ENCODE measurements around the gene TMEM17. TPM values are rescaled to one million over a fixed set of nuclear protein-coding genes. Genes with fewer than 3 reads are reported as not detected.

Gene TMEM17
- total and polyA plus RNA-seq, 2 donors (not counting 1 experiment from before 2014, with no cell fraction given): 2.5 to 4.9 TPM

DNA sequence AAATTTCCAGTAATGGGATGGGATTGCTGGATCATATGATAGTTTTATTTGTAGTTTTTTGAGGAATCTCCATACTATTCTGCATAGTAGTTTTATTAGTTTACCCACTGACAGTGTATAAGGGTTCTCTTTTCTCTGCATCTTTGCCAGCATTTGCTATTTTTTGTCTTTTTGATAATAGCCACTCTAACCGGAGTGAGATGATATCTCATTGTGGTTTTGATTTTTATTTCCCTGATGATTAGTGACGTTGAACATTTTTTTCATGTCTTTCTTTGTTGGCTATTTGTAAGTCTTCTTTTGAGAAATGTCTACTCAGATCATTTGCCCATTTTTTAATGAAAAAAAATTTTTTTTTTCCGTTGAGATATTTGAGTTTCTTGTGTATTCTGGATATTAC, 26.1 kb downstream of the TMEM17 start:
- no peak overlapping the region for H2AFZ ChIP-seq (ENCODE audit: low read length)
- H3K9ac ChIP-seq (ENCODE audit: insufficient read depth, low read length): no peak overlapping the region
- no peak overlapping the region for H3K27ac ChIP-seq (ENCODE audit: insufficient read depth, low read length)
- no peaks in the 10 kb centered on the region for H3K79me2 ChIP-seq (ENCODE audit: control insufficient read depth, insufficient read depth, low read length)
- no peaks in the 10 kb centered on the region for H3K4me1 ChIP-seq (ENCODE audit: control insufficient read depth, extremely low read depth, insufficient read depth, low read length)
- TF ChIP-seq, protein P1, sequence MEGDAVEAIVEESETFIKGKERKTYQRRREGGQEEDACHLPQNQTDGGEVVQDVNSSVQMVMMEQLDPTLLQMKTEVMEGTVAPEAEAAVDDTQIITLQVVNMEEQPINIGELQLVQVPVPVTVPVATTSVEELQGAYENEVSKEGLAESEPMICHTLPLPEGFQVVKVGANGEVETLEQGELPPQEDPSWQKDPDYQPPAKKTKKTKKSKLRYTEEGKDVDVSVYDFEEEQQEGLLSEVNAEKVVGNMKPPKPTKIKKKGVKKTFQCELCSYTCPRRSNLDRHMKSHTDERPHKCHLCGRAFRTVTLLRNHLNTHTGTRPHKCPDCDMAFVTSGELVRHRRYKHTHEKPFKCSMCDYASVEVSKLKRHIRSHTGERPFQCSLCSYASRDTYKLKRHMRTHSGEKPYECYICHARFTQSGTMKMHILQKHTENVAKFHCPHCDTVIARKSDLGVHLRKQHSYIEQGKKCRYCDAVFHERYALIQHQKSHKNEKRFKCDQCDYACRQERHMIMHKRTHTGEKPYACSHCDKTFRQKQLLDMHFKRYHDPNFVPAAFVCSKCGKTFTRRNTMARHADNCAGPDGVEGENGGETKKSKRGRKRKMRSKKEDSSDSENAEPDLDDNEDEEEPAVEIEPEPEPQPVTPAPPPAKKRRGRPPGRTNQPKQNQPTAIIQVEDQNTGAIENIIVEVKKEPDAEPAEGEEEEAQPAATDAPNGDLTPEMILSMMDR (conservative IDR thresholded peaks at IDR 0.05 in 1 of 2, IDR thresholded peaks at IDR 0.05 in 1 of 2; ENCODE audit: low read depth in 1 of 2, low read length in 2 of 2): no peak
- no peak for TF ChIP-seq EZH2 (IDR thresholded peaks at IDR 0.05; ENCODE audit: low read length, missing control alignments)
- no peak overlapping the region for H3K4me2 ChIP-seq (ENCODE audit: extremely low read depth, insufficient read depth, low read length)
- no peak for DNase-seq (ENCODE audit: low read depth in 2 of 2)
- H3K4me3 ChIP-seq (replicated peaks in 1 of 4; ENCODE audit: control extremely low read depth in 1 of 4, insufficient read depth in 1 of 4, low read depth in 3 of 4, low read length in 4 of 4): no peak overlapping the region
- H3K36me3 ChIP-seq (ENCODE audit: control insufficient read depth, insufficient read depth, low read length): no peaks in the 10 kb centered on the region
- H3K27me3 ChIP-seq (ENCODE audit: control insufficient read depth, insufficient read depth, low read length): no peaks in the 10 kb centered on the region
- H3K9me3 ChIP-seq (ENCODE audit: control insufficient read depth, insufficient read depth, low read depth, low read length): no peaks in the 10 kb centered on the region
- no peaks in the 10 kb centered on the region for H4K20me1 ChIP-seq (ENCODE audit: control insufficient read depth, extremely low read depth, insufficient read depth, low read length)

DNA sequence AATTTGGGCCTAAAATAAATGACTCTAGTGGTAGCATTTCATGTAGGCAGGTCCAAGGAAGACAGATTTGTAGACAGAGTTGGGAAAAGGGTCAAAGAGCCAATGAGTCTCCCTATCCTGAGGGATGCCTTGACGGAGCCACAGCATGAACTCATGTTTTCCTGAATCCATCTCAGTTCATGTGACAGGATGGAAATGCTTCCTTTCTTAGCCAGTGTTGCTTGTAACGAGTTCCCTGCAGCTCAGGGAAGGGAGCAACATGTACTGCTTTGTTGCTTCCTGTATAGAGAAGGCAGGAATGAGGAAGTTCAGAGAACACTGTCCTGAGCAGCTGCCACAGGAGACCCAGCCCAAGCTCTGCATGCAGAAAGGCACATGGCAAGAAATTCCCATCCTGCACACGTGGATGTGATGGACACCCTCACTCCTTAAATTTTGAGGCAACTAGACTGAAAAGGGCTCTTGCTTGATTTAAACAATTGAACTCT, 27.9 kb downstream of the TMEM17 start:
- Histone ChIP-seq H3K4me1 (ENCODE audit: control insufficient read depth, extremely low read depth, insufficient read depth, low read length) (no peaks in the 10 kb centered on the region), H4K20me1 (ENCODE audit: control insufficient read depth, extremely low read depth, insufficient read depth, low read length) (no peaks in the 10 kb centered on the region), H3K4me3 (replicated peaks in 1 of 4; ENCODE audit: control extremely low read depth in 1 of 4, insufficient read depth in 1 of 4, low read depth in 3 of 4, low read length in 4 of 4) (no peak overlapping the region), H3K9ac (ENCODE audit: insufficient read depth, low read length) (no peak overlapping the region), H3K79me2 (ENCODE audit: control insufficient read depth, insufficient read depth, low read length) (no peaks in the 10 kb centered on the region), H3K36me3 (ENCODE audit: control insufficient read depth, insufficient read depth, low read length) (no peaks in the 10 kb centered on the region), H3K4me2 (ENCODE audit: extremely low read depth, insufficient read depth, low read length) (no peak overlapping the region), H3K27ac (ENCODE audit: insufficient read depth, low read length) (no peak overlapping the region), H3K27me3 (ENCODE audit: control insufficient read depth, insufficient read depth, low read length) (no peaks in the 10 kb centered on the region), H3K9me3 (ENCODE audit: control insufficient read depth, insufficient read depth, low read depth, low read length) (no peaks in the 10 kb centered on the region), H2AFZ (ENCODE audit: low read length) (peak overlapping the region; percentile 83)
- TF ChIP-seq, protein P1 (conservative IDR thresholded peaks at IDR 0.05 in 1 of 2, IDR thresholded peaks at IDR 0.05 in 1 of 2; ENCODE audit: low read depth in 1 of 2, low read length in 2 of 2): no peak
- no peak for TF ChIP-seq EZH2 (IDR thresholded peaks at IDR 0.05; ENCODE audit: low read length, missing control alignments)
- no peak for DNase-seq (ENCODE audit: low read depth in 2 of 2)

DNA sequence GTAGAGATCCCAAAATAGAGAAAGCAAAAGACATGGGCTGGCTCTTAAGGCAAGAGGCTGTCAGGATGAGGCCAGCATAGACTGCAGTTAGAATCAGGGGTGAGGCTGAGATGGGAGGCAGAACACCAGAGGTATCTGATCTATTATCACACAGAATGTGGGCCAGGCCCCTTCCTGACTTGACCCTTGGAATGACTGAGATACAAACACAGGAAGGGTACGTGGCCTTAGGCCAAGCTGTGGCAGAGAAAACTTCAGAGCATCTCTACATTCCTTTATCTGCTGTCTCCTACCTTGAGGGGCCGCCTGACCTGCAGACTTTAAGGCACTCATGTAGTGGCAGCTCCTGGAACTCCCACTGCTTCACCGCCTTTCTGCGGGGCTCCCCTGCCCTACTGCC, 28.4 kb downstream of the TMEM17 start:
- no peak overlapping the region for H2AFZ ChIP-seq (ENCODE audit: low read length)
- H3K4me1 ChIP-seq (ENCODE audit: control insufficient read depth, extremely low read depth, insufficient read depth, low read length): no peaks in the 10 kb centered on the region
- no peaks in the 10 kb centered on the region for H3K79me2 ChIP-seq (ENCODE audit: control insufficient read depth, insufficient read depth, low read length)
- no peak overlapping the region for H3K27ac ChIP-seq (ENCODE audit: insufficient read depth, low read length)
- H3K4me2 ChIP-seq (ENCODE audit: extremely low read depth, insufficient read depth, low read length): no peak overlapping the region
- H3K4me3 ChIP-seq (replicated peaks in 1 of 4; ENCODE audit: control extremely low read depth in 1 of 4, insufficient read depth in 1 of 4, low read depth in 3 of 4, low read length in 4 of 4): no peak overlapping the region
- H3K36me3 ChIP-seq (ENCODE audit: control insufficient read depth, insufficient read depth, low read length): no peaks in the 10 kb centered on the region
- DNase-seq (ENCODE audit: low read depth in 2 of 2): no peak
- H3K9ac ChIP-seq (ENCODE audit: insufficient read depth, low read length): no peak overlapping the region
- H4K20me1 ChIP-seq (ENCODE audit: control insufficient read depth, extremely low read depth, insufficient read depth, low read length): no peaks in the 10 kb centered on the region
- TF ChIP-seq, protein P1 (conservative IDR thresholded peaks at IDR 0.05 in 1 of 2, IDR thresholded peaks at IDR 0.05 in 1 of 2; ENCODE audit: low read depth in 1 of 2, low read length in 2 of 2): no peak
- TF ChIP-seq EZH2 (IDR thresholded peaks at IDR 0.05; ENCODE audit: low read length, missing control alignments): no peak
- H3K27me3 ChIP-seq (ENCODE audit: control insufficient read depth, insufficient read depth, low read length): no peaks in the 10 kb centered on the region
- H3K9me3 ChIP-seq (ENCODE audit: control insufficient read depth, insufficient read depth, low read depth, low read length): no peaks in the 10 kb centered on the region

All from fibroblast of lung (primary cell).